Bronchial epithelial cell (primary cell): Measurements from ENCODE around the gene CBX2. TPM values are rescaled to one million over a fixed set of nuclear protein-coding genes. Genes with fewer than 3 reads are reported as not detected.
A peak's percentile ranks its signal among the peaks of the same experiment; 100 is the strongest.

Experiments
- DNase-seq: peaks from one replicate; pipeline ENCODE4 v3.0.0-alpha.2; 2010; ENCODE audit warnings: low read depth
- FAIRE-seq: peaks from 2 replicates; lab custom pipeline; 2011; peaks lifted over from hg19 to GRCh38; lab: Jason Lieb, UNC
- H3K27me3 ChIP-seq: 2 replicates; pipeline ENCODE4 v1.5.1; 2011; ENCODE audit warnings: low read length; ENCODE audit not compliant: control insufficient read depth, insufficient read depth
- H3K36me3 ChIP-seq: 2 replicates; pipeline ENCODE4 v1.5.1; 2011; ENCODE audit warnings: low read length; ENCODE audit not compliant: control insufficient read depth, insufficient read depth
- H3K4me3 ChIP-seq: 2 replicates; pipeline ENCODE4 v1.5.1; 2011; ENCODE audit warnings: mild to moderate bottlenecking, low read depth, low read length, control low read depth
- total RNA-seq: library from RNA; depleted of rRNA; stranded (reverse); fragments of >200 nt; gene quantifications from 2 replicates; pipeline ENCODE4 v1.2.1, GENCODE V29; 2014
- TF ChIP-seq, protein P1 (sequence below): IDR thresholded peaks from 2 replicates; pipeline ENCODE4 v1.5.1; 2011; ENCODE audit warnings: mild to moderate bottlenecking, moderate library complexity, low read length, control low read depth, inconsistent platforms; ENCODE audit not compliant: insufficient read depth, severe bottlenecking

The CBX2 gene
- total RNA-seq, 1 donor from 2014 or later: 1.1 TPM

DNA sequence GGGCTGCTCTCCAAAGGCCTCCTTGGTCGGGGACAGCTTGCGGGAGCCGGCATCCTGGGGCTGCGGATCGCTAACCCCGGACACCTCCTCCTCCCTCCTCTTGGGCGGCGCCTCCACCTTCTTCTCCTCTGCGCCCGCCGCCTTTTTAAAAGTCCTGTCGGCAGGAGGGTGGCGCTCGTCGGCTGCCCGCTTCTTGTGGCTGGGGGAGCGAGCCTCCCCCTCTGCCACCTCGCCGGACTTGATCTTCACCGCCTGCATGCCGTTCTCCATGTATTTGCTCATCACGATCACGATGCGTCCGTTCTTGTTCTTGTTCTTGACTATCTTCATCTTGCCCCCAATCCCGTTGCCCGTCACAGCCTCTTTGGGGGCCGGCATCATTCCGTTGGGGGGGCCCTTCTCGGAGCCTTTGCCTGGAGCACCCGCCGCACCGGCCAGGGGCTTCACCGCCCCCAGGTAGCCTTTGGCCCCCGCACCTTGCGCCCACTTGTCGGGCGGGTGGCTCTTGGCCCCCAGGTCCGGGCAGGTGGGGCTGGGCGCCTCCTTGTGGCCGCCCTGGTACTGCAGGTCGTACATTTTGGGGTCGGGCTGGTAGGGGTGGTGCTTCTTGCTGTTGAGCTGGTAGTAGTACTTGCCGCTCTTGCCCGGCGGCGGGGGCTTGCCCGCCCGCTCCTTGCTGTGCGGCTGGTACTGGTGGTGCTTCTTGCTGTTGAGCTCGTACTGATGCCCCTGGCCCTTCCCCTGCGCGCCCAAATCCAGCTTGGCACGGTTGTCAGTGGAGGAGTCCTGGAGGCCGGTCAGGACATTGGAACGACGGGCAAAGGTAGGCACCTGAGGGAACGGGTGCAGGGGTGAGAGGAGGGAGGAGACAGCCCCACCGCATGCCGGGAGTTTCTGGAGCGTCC lies 56.9 kb downstream of the CBX2 start:
- Histone ChIP-seq H3K36me3 (peaks cover 27% of the 10 kb centered on the region), H3K27me3 (no peaks in the 10 kb centered on the region), H3K4me3 (no peak overlapping the region)
- DNase-seq: no peak
- TF ChIP-seq, protein P1, sequence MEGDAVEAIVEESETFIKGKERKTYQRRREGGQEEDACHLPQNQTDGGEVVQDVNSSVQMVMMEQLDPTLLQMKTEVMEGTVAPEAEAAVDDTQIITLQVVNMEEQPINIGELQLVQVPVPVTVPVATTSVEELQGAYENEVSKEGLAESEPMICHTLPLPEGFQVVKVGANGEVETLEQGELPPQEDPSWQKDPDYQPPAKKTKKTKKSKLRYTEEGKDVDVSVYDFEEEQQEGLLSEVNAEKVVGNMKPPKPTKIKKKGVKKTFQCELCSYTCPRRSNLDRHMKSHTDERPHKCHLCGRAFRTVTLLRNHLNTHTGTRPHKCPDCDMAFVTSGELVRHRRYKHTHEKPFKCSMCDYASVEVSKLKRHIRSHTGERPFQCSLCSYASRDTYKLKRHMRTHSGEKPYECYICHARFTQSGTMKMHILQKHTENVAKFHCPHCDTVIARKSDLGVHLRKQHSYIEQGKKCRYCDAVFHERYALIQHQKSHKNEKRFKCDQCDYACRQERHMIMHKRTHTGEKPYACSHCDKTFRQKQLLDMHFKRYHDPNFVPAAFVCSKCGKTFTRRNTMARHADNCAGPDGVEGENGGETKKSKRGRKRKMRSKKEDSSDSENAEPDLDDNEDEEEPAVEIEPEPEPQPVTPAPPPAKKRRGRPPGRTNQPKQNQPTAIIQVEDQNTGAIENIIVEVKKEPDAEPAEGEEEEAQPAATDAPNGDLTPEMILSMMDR: peak; percentile 75
- no peak for FAIRE-seq

DNA sequence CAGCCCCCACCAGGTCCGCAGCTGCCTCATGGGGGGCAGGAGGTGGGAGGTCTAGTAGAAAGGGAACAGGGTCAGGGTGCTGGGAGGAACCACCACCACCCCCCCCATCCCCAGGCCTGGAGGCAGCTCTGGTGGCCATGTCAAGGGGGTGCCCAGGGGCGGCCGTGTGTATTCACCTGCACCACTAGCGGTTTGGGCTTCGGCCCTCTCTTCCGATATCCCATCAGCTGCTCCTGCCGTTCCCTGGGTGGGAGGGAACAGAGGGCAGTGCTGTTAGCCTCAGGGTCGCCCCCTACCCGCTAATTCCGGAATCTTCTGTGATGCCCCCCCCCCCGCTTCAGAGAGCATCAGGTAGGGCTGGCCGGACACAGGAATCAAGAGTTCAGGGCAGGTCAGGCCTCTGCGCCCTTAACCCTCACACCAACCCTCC lies 57.5 kb downstream of the CBX2 start:
- Histone ChIP-seq H3K36me3 (peaks cover 27% of the 10 kb centered on the region), H3K27me3 (peaks cover 5% of the 10 kb centered on the region), H3K4me3 (no peak overlapping the region)
- TF ChIP-seq, protein P1: no peak
- no peak for DNase-seq
- no peak for FAIRE-seq

DNA sequence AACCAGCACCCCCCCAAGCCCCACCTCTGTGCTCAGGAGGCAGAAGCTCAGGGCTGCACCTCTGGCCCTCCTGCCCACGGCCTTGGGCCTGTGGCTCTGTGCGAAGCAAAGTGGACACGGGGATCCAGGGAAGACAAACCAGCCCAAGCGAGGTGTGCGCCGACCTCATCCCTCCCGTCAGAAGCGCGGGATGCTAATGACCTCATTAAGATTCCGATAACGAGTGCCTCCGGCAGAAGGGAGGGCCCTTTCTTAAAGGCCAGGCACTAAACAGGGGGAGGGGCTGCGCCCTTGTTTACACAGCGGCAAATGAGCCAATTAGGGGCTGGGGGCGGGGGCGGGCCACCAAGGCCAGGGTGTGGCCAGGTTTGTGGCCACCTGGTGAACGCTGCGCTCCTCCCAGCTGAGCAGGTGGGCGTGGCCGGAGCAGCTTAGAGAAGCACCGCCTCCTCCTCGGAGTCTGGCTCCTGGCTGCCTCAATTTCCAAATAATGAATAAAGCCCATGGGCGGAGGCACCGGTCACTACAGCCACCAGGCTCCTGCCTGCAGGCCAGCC lies 58.1 kb downstream of the CBX2 start:
- Histone ChIP-seq H3K27me3 (peaks cover 9% of the 10 kb centered on the region), H3K36me3 (peaks cover 27% of the 10 kb centered on the region), H3K4me3 (peak overlapping the region; percentile 64)
- TF ChIP-seq, protein P1: no peak
- FAIRE-seq: no peak
- no peak for DNase-seq

DNA sequence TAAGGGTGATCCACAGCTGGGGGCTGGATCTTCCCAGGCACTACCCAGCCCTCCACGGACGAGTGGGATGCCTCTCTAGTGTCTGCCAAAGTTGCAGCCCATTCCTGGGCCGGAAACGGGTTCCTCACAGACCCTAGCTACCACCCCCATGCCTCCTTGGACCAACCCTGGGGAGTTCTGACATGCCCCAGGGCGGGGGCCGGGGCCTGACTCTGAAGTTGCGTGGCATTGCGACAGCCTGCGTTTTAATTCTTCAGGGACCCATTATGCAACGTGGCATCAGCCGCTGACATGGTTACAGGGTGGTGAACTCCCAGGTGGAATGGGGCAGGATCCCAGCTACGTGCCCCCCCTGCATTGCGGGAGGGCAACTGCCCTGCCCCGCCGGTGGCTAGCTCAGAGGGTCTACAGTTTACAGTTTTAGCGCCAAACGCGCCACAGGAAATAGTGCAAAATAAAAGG lies 58.6 kb downstream of the CBX2 start:
- DNase-seq (peak; percentile 26), FAIRE-seq (no peak)
- TF ChIP-seq, protein P1: no peak
- peaks cover 13% of the 10 kb centered on the region for H3K27me3 ChIP-seq
- H3K36me3 ChIP-seq: peaks cover 27% of the 10 kb centered on the region
- H3K4me3 ChIP-seq: peak overlapping the region; percentile 64

DNA sequence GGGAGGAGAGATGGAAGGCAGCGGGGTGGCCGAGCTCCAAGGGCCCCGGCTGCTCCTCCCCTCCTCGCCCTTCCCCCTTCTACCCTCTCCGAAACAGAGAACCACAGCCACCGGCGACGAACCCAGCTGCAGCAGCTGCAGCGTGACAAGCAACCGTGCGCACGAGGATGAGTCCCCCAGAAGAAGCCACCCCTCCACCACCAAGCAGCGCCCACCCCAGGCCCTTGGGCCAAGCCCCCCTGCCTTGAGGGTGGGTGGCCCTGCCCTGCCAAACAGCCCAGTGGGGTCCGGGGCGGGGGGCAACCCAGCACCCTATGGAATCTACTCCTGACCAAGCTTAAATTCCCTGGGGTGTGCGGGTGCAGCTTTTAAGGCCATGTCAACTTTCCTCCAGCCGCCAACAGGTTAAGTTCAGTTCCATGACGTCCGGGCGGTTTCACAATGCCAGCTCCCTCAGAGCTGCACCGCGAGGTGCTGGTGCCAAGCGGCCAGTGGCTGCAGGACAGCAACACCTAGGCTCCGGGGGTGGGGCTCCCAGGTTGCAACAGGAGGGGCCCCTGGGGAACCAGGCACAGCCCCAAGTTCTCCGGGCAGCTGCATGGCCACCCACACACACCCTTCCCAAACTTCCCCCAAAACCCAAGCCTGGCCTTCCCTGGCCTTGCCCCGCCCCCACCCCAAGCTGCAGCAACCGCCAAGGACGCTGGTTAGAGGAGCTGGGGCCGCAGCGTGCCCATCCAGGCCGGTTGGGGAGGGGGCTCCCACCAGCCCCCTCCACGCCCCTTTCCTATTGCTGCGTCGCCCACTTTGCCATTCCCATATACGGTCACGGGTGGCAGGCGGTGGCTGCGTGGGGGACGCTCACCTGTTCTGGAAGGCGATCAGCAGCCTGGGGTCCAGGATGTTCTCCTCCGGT lies 59.3 kb downstream of the CBX2 start:
- FAIRE-seq: peak; percentile 18
- H3K4me3 ChIP-seq: peak overlapping the region; percentile 64
- peaks cover 27% of the 10 kb centered on the region for H3K36me3 ChIP-seq
- H3K27me3 ChIP-seq: peaks cover 20% of the 10 kb centered on the region
- peak; percentile 79 for DNase-seq
- TF ChIP-seq, protein P1: peak; percentile 39
